SH-SY5Y (cell line): Measurements from ENCODE around the gene NEXN.

Source experiments
- GATA2 ChIP-seq: IDR thresholded peaks from 2 replicates; pipeline ENCODE4 v1.6.1; 2011; ENCODE audit warnings: mild to moderate bottlenecking, low read depth, low read length
- GATA3 ChIP-seq: IDR thresholded peaks from 2 replicates; pipeline ENCODE4 v1.6.1; 2011; ENCODE audit warnings: low read depth, mild to moderate bottlenecking, low read length, moderate library complexity

DNA sequence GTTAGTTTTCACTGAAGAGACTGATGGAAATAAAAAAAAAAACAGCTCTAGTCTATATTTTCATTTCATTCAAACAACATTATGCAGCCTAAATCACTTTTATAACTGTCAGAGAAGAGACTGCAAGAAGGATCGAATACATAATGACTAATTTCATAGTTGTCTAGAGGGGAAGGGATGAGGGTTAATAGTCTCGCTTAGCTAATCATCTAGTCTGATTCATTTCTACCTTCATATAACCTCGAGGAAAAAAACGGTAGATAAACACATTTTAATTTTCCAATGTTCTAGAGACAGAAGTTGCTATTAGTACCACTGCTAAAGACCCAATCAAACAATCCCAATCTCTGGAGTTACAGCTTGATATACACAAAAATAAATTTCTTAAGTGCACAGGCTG, 87.0 kb downstream of the NEXN start:
- TF ChIP-seq GATA2 = no peak
- no peak for TF ChIP-seq GATA3
